SKM-1 treated with dmso at 0.1 percent for 144 hours (cell line): ENCODE data around the gene MORF4L1.
"Not testable (repeated sequence)": the region's sequence is repeated elsewhere in the genome, so short reads cannot be mapped to it uniquely, and the experiment has no call there.

Experiments used
- DNase-seq: peaks from one replicate; lab custom pipeline; 2025; ENCODE audit not compliant: unreplicated experiment; lab: John Stamatoyannopoulos, UW

MORF4L1 gene

DNA sequence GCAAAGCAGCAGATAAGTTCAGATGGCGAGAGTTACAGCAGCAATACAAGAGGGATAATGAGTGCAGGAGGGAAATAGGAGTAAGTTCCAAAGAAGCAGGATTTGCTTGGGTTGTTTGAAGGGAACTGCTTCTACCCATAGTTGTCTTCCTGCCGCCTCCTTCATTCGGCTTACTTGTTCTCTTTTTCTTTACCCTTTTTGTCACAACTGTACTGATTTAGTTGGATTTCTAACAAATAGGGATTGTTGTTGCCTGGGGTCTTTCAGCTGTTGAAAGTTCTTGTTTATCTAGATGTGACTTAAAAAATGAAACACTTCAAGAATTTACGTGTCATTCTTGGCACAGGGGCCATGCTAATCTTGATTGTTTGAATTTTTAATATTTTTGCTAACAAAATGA, 25.9 kb downstream of the MORF4L1 start:
- no peak for DNase-seq

GRCh38 chr15:78900819-78901533, 28.3 kb downstream of the MORF4L1 start:
- not testable (repeated sequence) for DNase-seq

DNA sequence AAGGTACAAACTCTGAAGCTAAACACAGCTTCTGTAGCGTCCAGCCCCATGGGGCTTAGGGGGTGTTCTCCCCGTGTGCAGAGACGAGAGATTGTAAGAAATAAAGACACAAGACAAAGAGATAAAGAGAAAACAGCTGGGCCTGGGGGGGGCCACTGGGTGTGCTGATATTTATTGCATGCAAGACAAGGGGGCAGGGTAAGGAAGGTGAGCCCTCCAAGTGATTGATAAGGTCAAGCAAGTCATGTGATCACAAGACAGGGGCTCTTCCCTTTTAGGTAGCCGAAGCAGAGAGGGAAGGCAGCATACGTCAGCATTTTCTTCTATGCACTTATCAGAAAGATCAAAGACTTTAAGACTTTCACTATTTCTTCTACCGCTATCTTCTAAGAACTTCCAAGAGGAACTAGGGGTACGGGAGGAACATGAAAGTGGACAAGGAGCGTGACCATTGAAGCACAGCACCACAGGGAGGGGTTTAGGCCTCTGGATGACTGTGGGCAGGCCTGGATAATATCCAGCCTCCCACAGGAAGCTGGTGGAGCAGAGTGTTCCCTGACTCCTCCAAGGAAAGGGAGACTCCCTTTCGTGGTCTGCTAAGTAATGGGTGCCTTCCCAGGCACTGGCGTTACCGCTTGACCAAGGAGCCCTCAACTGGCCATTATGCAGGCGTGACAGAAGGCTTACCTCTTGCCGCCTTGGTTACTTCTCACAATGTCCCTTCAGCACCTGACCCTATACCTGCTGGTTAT, 29.8 kb downstream of the MORF4L1 start:
- DNase-seq: not testable (repeated sequence)

- no peak for DNase-seq
Measured at GRCh38 chr15:78904599-78905358, 32.1 kb downstream of the MORF4L1 start.

DNA sequence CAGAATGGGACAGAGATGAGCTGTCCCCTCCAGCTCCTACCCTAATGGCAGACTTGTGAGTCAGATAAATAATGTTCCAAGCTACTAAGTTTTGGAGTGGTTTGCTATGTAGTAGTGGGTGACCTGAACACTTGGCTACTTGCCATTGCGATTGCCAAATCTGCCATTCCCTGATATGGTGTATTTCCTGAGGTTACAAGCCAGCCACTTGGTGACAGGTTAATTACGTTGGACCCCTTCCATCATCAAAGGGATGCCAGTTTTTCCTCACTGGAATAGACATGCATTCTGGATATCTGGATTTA, 33.6 kb downstream of the MORF4L1 start:
- DNase-seq: no peak

- DNase-seq: no peak
Measured at GRCh38 chr15:78907577-78907976, 34.9 kb downstream of the MORF4L1 start.

DNA sequence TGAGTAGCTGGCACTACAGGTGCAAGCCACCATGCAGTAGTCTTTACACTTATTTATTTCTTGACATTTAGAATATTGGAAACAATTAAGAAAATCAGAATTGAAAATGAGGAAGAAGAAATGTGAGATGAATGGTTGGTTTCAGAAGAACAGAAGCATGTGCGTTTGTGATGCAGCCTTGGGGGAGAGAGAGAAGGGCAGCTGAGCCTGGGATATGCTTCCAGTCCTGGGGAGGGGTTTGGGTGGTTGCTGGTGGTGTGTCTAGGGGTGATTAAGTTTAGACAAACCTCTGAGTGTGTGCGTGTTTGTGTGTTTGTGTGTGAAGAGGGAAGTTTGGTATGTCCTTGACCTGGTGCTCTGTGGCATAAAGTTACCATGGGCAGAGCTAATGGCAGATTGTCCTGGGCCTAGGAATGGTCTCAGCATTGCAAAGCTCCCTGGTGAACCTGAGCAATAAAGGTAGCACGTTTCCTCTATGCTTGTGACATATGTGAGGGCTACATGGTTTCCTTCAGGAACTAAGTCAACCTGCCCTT, 36.5 kb downstream of the MORF4L1 start:
- DNase-seq: no peak

DNA sequence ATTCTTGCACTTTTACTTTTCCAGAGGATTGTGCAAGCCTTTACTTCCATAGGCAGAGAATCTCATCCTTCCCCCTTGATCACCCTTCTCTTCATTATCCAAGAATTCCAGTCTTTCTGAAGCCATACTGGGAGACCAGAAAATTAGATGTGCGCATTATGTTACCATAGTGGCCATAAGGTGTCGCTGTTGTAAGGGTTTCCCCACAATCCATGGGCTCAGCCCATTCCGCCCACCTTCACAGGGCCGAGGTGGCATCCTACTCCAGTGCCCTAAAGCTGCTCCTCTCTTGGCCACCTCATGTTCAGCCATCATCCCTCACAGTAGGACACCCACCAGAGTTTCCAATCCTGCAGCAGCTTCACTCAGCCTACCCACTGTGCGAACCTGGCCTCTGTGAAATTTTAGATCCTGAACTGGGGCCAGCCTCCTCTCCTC, 37.1 kb downstream of the MORF4L1 start:
- DNase-seq: peak; percentile 27

GRCh38 chr15:78910271-78910670, 37.6 kb downstream of the MORF4L1 start:
- no peak for DNase-seq

DNA sequence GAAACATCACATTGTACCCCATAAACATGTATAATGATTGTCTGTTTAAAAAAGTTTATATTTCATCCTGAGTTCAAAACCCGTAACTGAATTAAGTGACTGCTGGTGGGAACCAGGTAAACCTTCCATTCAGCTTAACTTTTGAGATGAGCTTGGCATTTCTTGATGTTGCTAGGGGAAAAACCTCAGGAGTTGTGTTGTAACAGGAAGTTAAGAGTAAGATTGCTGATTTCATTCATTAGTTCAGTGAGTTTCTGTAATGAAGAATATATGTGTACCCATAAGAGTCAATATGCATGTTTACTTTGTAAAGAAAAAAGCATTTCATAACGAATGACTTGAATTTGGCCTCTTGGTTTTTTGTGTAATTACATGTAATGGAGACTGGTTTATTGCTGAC, 39.6 kb downstream of the MORF4L1 start:
- no peak for DNase-seq

- DNase-seq: no peak
Measured at GRCh38 chr15:78913012-78913411, 40.3 kb downstream of the MORF4L1 start.

- no peak for DNase-seq
Measured at GRCh38 chr15:78914027-78914764, 41.5 kb downstream of the MORF4L1 start.

- DNase-seq: peak; percentile 95
Measured at GRCh38 chr15:78915341-78916087, 42.8 kb downstream of the MORF4L1 start.

GRCh38 chr15:78916088-78916487, 43.4 kb downstream of the MORF4L1 start:
- no peak for DNase-seq

- no peak for DNase-seq
Measured at GRCh38 chr15:78917888-78918287, 45.2 kb downstream of the MORF4L1 start.

DNA sequence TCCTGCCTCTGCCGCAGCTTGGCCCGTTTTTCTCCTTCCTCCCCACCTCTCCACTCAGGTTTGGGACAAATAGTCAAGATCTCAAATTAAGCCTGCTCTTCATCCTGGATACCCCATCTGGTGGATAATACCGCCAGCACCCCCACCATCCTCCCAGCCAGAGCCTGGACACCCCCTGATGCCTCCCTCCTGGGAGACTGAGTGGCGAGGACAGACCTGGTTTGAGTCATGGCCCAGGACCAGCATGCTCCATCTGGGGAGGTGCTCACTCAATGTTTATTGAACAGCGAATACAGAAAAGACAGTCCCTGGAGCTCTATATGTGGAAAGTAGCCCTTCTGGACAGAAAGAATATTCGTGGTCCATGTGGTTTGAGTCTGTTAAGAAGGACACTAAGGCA, 48.8 kb downstream of the MORF4L1 start:
- DNase-seq: no peak

GRCh38 chr15:78921940-78922339, 49.2 kb downstream of the MORF4L1 start:
- DNase-seq: no peak

DNA sequence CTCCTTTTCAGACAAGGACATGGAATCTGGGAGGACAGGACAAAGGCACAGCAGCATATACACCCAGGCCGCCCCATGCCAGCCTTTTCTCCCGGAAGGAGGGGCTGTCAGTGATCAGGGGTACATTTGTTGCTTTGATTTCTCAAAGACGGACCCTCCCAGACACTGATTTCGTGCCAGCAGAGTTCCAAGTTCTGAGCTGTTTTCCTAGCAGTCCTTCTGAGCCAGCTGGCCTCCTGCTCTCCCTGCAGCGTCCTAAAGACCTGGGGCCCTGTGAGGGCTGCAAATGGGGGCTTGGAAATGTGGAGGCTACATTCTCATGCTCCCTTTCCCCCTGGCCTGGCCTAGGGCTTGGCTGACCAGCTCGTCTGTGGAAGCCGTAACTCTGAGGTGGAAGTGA, 49.8 kb downstream of the MORF4L1 start:
- no peak for DNase-seq

GRCh38 chr15:78923015-78923414, 50.3 kb downstream of the MORF4L1 start:
- DNase-seq: no peak
